PFSK-1 (cell line): Measurements from ENCODE around the gene AFAP1L1.

ENCODE experiments used
- FOXP2 ChIP-seq: optimal IDR thresholded peaks from 2 replicates; pipeline ENCODE3; 2011; ENCODE audit warnings: borderline replicate concordance, control low read depth, inconsistent platforms; ENCODE audit not compliant: insufficient read depth; ENCODE audit errors: extremely low read length, extremely low read depth
- POLR2AphosphoS5 ChIP-seq: IDR thresholded peaks from 2 replicates; pipeline ENCODE4 v1.6.1; 2012; ENCODE audit warnings: low read depth, mild to moderate bottlenecking, control low read depth, low read length, moderate library complexity
- SIN3A ChIP-seq: IDR thresholded peaks from 2 replicates; pipeline ENCODE4 v1.6.1; 2012; ENCODE audit warnings: mild to moderate bottlenecking, low read length, moderate library complexity, borderline replicate concordance; ENCODE audit not compliant: insufficient read depth
- TAF1 ChIP-seq: IDR thresholded peaks from 2 replicates; pipeline ENCODE4 v1.6.1; 2012; ENCODE audit warnings: low read length, control low read depth, borderline replicate concordance; ENCODE audit not compliant: insufficient read depth
- TF ChIP-seq, protein P1 (sequence below), 2 experiments: IDR thresholded peaks; 2 replicates each; pipeline versions ENCODE4 v1.6.1 to v1.8.0; 2011 to 2012; ENCODE audit warnings: low read depth in 2 of 2, low read length in 2 of 2, control low read depth in 1 of 2, inconsistent platforms in 1 of 2, mild to moderate bottlenecking in 1 of 2, moderate library complexity in 1 of 2; ENCODE audit not compliant: insufficient read depth in 1 of 2

The AFAP1L1 gene

DNA sequence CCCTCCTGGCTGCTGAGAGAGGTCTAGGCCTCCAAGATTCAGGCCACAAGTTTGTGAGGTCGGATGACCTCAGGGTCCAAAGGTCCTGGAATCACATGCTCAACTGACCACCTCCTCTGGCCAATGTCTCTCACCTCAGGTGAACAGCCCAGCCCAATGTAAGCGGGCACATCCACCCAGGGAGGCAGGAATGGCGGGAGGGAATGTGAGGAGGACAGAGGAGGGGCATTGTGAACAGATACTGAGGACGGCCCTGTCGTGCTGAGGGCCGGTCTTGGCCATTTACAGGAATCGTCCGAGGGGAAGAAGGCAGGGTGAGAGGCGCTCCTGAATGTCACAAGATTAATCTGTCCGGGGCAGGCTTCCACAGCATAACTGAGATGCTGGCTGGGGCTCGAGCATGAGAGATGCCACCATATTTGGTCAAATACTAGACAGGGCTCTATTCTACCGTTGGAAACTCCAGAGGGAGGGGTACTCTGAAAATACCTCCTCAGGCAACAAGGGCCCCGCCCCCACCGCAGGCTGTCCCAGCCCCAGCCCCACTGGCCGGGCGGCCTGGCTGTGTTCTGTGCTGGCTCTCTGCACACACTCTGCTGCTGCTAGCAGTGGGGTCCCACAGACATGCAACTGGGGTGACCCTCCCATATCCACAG is 108.9 kb downstream of the AFAP1L1 start:
- TF ChIP-seq, protein P1, sequence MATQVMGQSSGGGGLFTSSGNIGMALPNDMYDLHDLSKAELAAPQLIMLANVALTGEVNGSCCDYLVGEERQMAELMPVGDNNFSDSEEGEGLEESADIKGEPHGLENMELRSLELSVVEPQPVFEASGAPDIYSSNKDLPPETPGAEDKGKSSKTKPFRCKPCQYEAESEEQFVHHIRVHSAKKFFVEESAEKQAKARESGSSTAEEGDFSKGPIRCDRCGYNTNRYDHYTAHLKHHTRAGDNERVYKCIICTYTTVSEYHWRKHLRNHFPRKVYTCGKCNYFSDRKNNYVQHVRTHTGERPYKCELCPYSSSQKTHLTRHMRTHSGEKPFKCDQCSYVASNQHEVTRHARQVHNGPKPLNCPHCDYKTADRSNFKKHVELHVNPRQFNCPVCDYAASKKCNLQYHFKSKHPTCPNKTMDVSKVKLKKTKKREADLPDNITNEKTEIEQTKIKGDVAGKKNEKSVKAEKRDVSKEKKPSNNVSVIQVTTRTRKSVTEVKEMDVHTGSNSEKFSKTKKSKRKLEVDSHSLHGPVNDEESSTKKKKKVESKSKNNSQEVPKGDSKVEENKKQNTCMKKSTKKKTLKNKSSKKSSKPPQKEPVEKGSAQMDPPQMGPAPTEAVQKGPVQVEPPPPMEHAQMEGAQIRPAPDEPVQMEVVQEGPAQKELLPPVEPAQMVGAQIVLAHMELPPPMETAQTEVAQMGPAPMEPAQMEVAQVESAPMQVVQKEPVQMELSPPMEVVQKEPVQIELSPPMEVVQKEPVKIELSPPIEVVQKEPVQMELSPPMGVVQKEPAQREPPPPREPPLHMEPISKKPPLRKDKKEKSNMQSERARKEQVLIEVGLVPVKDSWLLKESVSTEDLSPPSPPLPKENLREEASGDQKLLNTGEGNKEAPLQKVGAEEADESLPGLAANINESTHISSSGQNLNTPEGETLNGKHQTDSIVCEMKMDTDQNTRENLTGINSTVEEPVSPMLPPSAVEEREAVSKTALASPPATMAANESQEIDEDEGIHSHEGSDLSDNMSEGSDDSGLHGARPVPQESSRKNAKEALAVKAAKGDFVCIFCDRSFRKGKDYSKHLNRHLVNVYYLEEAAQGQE (IDR thresholded peaks at IDR 0.05; ENCODE audit: insufficient read depth in 1 of 2, low read depth in 2 of 2, low read length in 2 of 2): no peak
- no peak for TF ChIP-seq FOXP2
- TF ChIP-seq POLR2AphosphoS5: no peak
- no peak for TF ChIP-seq TAF1
- TF ChIP-seq SIN3A: no peak

- no peak for TF ChIP-seq POLR2AphosphoS5
- TF ChIP-seq SIN3A: no peak
- no peak for TF ChIP-seq FOXP2
- no peak for TF ChIP-seq TAF1
- TF ChIP-seq, protein P1 (IDR thresholded peaks at IDR 0.05; ENCODE audit: insufficient read depth in 1 of 2, low read depth in 2 of 2, low read length in 2 of 2): no peak
Measured at GRCh38 chr5:149381261-149381985, 109.8 kb downstream of the AFAP1L1 start.

GRCh38 chr5:149381986-149382338 is 110.3 kb downstream of the AFAP1L1 start:
- TF ChIP-seq SIN3A (no peak), FOXP2 (no peak), POLR2AphosphoS5 (no peak), TAF1 (no peak)
- TF ChIP-seq, protein P1 (IDR thresholded peaks at IDR 0.05; ENCODE audit: insufficient read depth in 1 of 2, low read depth in 2 of 2, low read length in 2 of 2): no peak

DNA sequence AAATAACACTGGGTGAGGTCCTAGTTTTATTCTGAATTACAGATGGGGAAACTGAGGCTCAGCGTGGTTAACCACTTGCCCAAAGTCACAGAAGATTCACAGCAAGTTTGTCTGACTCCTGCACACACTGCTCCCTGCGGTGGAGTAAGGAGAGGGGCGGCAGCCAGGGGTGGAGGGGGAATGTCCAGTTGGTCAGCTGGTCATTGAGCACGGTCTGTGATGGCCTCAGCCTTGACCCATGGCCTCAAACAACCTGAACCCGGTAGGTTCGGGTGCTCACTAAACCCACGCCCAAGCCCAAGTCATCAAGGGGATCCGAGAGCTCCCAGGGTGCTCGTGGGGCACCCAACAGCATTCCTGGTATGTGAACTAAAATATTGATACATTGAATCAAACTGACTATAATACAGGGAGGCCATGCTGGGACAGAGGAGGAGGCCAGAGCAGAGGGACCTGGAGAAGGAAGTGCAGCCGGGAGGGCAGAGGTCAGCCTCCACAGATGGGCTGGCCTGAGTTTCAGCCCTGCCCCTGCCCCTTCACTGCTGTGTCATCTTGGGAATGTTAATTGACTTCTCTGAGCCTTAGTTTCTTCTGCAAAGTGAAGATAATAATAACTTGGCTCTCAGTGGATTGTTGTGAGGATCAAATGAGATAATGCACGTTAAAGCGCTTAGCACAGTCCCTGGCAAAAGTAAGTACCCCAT is 111.0 kb downstream of the AFAP1L1 start:
- no peak for TF ChIP-seq POLR2AphosphoS5
- TF ChIP-seq SIN3A: no peak
- TF ChIP-seq FOXP2: no peak
- TF ChIP-seq, protein P1 (IDR thresholded peaks at IDR 0.05; ENCODE audit: insufficient read depth in 1 of 2, low read depth in 2 of 2, low read length in 2 of 2): no peak
- TF ChIP-seq TAF1: no peak
